ENCODE results near the gene CSMD2. TPM values are rescaled to one million over a fixed set of nuclear protein-coding genes. Genes with fewer than 3 reads are reported as not detected.

The CSMD2 gene
- total RNA-seq, 1 donor from 2014 or later, result 38.4 TPM

DNA sequence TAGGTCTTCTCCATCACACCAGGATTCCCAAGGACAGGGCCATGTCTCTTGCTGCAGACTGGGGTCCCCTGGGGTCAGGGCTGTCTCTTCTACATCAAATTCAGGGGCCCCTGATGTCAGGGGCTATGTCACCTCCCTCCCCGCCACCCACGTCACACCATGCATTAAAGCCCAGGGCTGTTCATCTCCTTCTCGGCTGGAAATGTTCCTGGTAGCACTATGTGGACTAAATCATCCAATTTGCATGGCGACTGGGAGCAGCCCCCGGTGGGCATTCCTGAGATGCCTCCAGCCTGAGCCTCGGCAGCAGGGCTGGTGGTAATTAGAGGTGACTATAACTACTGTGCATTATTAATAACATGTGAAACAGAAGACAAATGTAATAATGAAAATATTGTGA, 452.8 kb downstream of the CSMD2 start:
- DNase-seq, result no peak

DNA sequence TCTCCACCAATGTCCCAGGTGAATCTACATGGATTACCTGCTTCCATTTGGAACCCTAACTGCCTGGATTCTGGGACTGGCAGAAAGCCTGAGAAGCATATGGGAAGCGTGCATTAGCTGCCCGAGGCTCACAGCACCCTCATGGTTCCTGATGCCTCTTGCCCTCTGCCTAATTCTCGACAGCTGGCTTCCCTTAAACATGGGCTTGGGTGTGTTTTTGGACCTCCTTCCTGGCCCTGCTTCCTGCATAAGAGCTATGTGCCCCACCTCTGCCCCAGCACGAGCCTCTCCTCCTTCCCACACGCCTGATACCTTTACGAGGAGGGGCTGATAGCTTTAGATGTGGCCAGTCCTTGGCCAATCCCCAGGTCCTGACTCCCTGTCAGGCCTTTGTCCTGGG, 453.5 kb downstream of the CSMD2 start:
- no peak for DNase-seq

DNA sequence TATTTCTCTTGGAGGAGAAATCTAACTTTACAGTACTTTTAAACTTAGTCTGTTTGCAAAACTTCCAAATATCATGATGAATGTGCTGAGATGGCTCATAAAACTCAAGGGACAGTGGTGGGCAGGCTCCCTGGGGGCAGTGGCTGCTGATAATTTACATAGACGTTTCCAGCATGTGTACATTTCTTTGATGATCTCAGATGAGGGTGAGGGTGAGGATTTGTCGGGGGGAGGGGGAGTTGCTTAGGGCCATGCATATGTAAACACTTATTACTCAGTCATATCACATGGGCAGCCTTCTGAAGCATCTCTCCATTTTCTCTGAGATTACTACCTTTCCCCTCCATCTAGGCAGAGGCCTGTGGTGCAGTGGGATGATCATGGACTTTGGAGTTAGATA, 454.1 kb downstream of the CSMD2 start:
- no peak for DNase-seq

DNA sequence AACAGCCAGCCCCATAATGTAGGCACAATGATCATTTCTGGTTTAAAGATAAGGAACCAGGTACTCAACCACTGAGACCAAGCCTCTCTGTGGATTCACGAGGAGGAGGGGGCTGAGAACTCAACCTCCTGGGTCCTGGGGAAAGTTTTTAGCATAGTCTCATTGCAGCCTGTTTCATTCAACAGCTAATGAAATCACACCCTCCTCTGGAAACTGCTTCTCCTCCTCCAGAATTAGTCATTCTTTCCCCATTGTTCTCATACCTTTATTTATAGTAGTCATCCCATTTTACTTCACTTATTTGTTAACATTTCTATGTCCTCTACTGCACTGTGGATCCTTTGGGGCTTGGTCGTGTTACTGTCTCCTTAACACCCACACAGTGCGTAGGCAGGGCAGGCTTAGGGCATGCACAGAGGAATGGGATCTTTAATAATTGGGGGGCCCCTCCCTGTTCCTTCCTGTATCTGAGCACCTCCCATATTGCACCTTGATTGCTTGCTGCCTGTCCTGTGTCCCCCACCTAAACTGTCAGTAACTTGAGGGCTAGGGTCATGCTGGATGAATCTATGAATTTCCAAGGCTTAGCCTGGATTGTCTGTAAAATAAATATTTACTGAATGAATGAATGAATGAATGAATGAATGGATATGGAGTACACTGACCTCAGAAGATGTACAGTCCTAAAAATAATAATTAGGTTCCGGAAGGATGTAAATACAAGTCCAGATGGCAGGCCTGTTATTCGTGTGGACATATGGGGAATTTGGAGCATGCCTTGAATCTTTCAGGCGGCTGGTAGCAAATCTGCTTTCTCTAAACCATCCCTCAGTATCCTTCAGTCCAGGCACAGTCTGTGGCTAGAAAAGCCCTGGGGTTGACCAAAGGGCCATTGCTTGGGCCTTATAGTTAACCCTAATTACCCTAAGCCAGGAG, 455.0 kb downstream of the CSMD2 start:
- DNase-seq, result no peak

DNA sequence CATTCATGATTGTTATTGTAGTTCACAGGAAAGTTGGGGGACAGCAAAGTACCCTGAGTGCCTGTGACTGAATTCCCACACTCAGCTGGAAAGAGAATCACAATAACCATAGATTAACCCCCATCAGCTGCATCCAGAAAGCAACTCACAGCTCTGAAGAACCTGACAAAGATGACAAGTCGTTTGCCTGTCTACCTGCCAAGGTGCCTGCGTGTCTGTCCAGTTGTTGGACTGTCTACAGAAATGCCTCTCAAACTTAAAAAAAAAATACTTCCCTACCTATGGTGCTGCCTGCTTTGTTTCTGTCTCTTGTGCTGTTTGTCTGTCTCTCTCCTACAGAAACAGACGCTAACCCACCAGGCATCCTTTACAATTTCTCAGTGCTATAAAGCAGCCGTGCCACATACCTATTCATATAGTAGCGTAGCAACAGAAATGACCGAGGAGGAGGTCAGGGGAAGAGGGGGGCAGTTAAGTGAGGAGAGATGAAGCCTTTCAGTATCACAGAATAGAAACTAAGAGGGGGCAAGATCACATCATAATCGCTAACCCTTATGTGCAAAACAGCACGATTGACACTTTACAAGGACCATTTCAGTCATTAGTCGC, 455.8 kb downstream of the CSMD2 start:
- no peak for DNase-seq

DNA sequence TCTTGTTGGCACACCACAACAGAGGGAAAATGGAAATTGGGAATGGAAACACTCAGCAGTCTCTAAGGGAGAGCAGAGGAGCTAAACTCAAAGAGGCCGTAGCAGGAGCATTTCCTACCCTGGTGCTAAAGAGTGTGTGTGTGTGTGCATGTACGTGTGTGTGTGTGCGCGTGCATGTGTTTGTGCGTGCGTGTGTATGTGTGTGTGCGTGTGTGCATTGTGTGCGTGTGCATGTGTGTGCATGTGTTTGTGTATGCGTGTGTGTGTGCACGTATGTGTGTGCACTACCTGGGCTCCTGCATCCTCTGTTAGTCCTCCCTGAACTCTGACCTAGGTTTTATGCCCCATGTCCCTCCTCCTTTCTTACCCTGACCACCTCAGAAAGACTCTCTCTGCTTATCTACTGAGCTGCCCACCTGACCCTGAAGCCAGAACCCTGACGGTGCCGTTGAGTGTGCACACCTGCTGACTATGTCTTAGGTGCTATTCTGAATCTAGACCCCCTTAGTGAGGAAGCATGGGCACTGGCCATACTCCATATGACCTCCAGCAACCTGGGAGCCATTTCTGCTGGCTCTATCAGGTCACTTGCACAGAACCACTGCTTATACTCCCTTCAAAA, 458.3 kb downstream of the CSMD2 start:
- DNase-seq, result no peak

DNA sequence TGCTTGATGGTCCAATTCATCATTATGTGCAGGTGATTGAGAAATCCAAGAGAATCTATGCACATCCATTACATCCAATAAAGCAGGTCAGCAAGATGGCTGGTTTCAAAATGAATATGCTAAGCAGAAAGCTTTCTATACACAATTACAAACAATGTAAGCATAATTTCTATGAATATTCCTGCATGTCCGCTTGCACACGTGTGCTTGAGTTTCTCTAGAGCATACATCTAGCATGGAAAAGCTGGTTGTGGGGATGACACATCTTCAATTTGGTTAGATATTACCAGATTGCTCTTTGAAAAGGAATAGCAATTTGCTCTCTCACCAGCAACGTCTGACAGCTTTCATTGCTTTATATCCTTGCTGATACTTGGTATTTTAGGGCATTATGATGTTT, 461.6 kb downstream of the CSMD2 start:
- DNase-seq, result no peak

DNA sequence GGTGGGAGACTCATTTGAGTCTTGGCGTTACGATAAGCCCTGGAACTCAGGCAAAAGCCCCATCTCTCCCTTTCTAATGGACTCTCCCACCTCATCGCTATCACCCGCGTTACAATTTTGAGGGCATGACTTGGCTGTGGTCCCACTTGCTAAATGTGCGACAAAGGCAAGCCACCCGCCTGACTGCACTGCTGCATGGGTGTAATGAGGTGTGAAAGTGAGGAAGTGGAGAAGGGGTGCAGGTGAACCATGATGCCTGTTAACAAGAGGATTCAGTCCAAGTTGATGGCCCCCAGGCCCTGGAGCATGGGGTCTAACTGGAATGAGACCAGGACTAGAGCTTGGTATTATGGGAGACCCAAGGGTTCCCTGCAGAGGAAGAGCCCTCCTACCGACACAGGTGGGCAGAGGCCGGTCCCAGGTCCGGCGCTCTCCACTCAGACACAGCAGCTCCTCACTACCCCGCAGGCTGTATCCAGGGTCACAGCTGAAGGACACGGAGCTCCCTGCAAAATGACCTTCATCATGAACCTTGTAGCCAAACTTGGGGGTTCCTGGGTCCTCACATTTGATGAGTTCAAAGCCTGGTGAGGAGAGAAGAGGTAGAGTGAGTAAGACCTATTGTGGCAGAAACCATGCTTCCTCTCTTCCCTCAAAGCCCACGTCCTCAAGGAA, 466.5 kb downstream of the CSMD2 start:
- no peak for DNase-seq

DNA sequence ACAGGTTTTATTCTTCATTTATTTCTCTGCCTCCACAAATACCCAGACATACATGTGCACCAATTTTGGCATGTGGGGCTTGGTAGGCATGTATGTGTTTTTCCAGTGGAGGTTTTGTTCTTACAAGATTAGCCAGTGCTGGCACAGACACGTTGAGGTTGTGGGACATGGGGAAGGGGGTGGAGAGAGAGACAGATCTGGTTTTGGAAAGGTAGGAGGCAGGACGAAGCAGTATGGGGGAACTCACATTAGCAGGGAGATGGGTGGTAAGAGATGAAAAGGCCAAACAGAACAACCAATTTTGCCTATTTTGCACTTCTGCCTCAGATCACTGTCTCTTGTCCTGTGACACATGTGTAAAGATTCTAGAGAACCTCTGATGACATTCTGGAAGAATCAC, 467.2 kb downstream of the CSMD2 start:
- DNase-seq, result no peak

DNA sequence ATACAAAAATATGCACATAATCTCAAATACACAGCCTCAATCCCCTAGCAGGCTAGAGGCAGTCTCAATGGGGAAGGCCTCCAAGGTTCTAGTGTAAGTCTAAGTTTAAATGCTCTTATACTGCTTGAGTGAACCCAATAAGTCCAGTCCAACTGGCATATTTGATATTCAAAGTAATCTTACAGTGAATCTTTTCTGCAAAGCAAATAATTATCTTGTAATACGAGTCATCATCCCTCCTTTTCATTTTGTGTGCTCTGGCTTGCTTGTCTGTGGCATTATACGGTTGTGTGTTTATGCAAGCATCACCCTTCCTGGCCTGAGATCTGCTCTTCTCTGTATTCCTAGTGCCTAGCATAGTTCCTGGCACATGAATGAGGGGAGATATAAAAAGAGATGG, 468.1 kb downstream of the CSMD2 start:
- no peak for DNase-seq

DNA sequence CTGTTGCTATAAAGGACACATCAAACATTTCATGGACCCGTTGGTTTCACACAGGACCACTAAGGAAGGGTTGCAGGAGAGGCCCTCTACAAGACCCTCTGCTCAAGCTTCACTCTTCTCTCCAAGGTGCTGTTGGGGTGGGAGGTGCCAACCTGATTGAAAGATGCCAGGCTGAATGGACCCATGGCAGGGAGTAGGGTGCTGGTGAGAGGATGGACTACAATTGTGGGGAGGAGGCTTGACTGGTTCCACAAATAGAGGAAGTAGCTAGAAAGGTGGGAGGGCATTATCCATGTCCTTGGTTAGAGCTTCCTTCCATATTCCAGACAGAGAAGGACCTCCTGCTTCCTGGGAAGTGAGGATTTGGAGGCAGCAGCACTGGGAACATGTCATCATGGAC, 468.7 kb downstream of the CSMD2 start:
- no peak for DNase-seq

DNA sequence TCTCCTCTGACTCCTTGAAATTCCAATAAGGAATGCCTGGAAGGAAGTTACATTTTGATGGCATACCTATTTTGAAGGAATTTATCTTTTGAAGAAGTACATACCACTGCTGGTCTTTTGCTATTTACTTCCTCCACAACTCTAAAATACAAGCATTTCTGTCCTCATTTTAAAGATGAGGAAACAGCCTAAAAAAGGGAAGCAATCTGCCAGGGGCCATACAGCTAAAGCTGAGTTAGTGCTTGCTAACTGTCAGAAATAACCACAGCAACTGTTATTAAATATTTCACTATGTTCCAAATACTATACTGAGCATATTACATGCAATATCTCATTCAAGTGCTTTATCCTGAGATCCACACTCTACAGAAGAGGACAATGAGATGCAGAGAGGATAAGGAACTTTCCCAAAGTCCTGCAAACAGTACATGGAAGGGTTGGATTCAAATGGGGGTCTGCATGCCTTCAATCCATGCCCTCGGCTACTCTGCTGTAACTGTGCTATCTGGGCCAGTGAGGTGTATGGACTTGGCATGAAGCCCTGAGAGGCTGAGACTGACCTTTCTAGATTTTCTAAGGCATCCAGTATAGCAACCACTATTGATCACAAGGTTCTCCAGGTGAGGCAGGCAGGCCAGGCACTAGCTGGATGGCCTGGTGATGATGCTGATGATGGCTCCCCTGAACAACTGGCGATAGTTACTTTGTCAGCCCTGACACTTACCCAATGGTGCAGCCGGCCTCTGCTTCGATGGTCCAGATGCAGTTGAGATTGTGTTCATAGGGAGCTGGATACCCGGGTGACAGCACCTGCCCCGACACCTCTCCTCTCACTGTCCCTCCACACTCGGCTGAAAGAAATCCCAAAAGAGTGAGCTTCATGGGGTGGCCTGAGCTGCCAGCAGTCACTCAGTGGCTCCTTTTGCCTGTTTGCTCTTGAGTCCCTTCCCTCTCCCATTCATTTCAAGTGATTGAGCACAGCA, 472.5 kb downstream of the CSMD2 start:
- no peak for DNase-seq

DNA sequence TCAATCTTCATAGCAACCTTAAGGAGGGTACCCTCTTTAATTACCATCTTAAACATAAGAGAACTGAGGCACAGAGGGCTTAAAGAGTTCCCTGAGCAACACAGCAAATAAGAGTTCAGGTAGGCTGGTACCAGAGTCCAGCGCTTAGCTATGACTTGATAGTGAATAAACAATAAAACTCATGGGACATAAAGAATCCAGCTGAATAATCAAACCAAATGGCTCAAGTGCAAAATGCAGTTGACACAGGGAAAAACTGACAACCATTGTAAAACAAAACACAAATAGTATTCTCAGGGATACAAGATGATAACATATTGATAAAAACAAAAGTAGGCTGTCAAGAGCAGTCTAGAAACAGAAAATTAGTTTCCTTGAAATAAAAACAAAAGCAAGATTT, 478.0 kb downstream of the CSMD2 start:
- no peak for DNase-seq

DNA sequence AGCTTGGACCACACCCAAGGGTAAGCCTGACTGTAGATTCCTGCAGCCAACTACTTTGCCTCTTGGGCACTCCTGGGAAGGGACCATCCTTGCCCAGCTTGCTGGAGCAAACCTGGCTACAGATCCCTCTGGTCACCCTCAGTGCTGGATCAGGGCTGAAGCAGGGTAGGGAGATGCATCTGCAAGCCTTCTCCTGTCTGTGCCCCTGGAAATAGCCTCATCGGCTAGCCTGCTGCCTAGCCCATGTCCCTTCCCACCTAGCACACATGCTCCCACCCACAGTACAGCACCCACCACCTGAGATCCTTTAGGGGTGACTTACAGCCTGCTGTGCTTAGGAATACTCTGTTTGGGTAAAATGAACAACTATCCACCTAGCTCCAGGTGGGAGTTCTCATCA, 478.5 kb downstream of the CSMD2 start:
- no peak for DNase-seq

DNA sequence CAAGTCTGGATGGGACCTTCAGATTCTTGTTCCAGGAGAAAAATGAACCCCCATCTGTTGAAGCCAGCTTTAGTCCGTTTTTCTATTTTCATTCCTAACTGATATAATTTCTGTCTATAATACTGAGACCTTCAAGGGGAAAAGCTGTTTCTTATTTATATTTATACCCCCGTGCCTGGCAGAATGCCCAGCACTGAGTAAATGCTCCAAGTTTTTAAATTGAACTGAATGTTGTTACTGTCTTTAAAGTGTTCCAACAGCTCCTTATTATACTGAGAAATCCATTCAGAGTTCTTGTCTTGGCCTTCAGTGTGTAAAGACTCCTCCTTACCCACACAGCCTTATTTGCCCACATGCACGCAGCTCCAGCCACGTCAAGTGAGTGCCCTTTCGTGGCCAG, 479.8 kb downstream of the CSMD2 start:
- DNase-seq, result no peak

DNA sequence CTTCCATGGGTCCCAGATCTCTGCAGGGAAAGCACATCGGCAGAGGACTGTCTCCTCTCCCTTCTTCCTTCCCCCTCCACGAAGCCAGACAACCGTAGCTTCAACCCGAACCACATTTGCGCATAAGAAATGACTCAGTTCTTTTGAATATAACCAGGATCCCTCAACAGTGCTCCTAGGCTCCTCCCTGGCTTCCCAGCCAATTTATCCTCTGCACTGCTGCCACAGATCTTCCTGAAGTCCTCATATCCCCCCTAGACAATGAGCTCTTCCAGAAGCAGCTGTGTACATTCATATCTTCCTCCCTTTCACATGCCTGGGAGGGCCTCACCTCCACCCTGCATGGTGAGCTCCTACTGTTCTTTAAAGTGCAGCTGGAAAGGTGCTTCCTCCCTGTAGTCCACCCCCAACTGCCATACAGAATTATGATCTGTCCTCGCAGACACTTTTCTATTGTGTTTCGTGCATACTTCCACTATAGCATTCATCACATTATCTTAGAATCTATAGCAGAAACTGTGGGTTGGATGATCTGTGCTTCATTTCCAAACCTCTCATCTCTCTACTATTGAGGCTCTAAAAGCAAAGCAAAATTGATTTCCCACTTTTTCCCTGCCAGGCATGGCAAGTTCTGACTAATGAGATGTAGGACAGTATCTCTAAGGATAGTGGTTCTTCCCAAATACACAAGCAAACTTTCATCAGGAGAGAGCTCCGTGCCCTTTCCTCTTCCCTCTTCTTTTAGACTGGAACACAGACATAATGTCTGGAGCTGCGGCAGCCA, 480.4 kb downstream of the CSMD2 start:
- DNase-seq, result no peak

DNA sequence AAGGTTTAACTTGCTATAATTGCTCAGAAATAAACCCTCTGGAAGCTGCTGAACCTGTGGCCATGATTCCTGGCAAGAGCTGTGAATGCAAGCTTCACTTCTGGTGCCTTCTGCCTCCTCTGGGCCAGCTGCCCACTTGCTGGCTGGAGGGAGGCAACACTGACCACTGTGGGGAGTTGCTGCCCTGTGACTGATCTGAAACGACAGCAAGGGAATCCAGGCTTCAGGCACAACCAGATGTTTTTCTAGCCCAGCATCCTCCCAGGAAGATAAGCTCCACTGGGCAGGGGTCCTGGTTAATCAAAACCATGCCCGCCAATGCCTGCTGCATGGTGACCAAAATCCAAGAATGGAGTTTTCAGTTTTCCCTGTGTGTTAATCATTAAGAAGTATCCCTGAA, 481.1 kb downstream of the CSMD2 start:
- DNase-seq, result peak; percentile 6

DNA sequence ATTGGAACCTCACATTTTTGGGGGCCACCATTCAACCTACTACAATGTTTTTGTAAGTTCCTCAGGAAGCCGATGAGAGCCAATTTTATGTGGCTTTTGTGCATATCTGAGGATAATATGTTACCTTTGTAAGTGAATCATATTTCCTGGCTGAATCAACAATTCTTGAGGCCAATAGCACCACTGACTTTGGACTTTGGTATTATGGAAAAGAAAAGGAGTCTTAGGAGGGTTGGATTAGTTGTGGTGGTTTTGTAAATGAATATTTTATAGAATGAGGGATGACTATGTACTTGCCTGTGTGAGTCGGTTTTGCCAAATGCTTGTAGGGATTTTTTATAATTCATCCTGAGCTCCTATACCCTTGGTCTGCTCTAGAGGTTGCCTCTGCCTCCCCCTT, 482.7 kb downstream of the CSMD2 start:
- no peak for DNase-seq

DNA sequence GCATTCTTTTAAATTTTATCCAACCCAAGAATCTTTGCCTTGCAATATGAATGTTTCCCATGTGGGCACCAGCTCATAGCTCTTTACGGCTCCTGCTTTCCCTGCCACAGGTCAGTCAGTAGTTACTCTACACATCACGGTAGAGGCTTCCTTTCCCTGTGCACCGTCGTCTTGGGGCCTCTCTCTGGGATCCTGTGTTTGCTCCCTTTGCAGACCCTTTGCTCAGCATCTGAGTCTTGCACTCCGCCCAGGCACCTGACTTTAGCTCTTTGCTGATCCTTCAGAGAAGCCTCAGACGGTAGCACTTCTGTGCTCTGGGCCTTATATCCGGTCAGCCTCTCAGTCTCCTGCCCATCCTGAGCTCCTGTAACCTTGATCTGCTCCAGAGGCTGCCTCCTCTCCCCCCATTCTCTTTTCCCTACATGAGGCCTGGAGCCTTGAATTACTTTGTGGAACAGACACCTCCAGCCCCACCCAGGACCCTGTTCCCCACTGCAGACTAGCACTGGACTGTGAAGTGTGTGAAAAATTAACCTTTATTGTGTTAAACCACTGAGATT, 484.7 kb downstream of the CSMD2 start:
- DNase-seq, result no peak

DNA sequence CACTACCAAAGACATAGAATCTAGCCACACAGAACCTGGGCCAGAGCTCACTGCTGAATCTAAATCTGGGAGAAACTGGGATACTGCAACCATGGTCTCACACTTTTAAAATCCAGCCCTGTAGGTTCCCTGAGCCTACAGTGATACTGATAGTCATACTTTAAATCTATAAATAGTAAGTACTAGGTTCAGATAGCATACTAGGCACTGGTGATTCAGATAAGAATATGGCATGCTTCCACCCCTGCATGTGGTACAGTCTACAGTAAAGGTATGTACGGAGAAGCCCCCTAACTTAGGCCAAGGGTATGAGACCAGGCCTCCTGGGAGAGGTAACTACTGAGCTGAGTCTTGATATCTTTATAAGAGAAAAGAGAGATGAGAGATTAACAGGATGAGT, 494.5 kb downstream of the CSMD2 start:
- DNase-seq, result no peak

DNA sequence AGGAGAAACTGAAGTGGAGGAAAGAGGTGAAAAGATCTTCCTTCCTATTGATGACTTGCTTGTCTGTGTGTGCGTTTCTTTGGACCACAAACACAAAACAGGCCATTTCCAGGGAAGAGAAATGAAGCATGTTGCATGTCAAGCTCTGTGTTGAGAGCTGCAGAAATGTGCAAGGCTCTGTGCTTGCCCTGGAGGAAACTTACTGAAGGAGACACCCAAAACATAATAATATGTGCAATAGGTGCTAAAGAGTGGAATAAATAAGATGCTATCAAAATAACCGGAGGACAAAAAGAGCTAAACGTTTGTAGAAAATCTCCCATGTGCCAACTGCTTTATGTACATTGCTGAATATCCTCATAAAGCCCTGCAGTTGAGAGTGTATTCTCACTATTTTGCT, 496.3 kb downstream of the CSMD2 start:
- no peak for DNase-seq
